Measurements from ENCODE around the gene KSR2.

DNA sequence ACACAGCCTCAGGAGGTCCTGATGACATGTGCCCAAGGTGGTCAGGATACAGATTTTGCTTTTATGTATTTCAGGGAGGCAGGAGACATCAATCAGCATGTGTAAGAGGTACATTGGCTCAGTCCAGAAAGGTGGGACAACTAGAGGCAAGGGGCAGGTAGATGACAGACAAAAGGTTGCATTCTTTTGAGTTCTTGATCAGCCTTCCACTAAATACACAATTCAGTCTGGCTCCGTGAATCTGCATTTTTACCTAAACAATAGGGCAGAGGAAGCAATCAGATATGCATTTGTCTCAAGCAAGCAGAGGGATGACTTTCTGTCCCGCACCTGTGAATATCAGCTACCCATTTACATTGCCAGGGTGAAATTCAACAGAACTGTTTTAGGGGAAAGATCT lies 178.6 kb downstream of the KSR2 start:
- no peak for TF ChIP-seq CTCF (conservative IDR thresholded peaks at IDR 0.05; ENCODE audit: low read length)
- no peak for TF ChIP-seq EZH2phosphoT487 (IDR thresholded peaks at IDR 0.05; ENCODE audit: borderline replicate concordance, low read depth, low read length)

All from OCI-LY7 (cell line).